K562 (cell line): ENCODE measurements around the gene FXYD4. TPM values are rescaled to one million over a fixed set of nuclear protein-coding genes. Genes with fewer than 3 reads are reported as not detected.

Source experiments
- CBX1 ChIP-seq: sonication (generic); IDR thresholded peaks from 2 replicates; pipeline ENCODE4 v1.6.1; 2016; ENCODE audit warnings: antibody characterized with exemption, low read depth, mild to moderate bottlenecking
- CBX2 ChIP-seq: fragments of 200-600 bp; sonication (generic); IDR thresholded peaks from one replicate; pipeline ENCODE4 v1.6.1; 2012; ENCODE audit warnings: mild to moderate bottlenecking, low read length, inconsistent platforms; ENCODE audit not compliant: insufficient read depth, poor library complexity, severe bottlenecking
- MGA ChIP-seq: fragments of 450-650 bp; IDR thresholded peaks from 2 replicates; pipeline ENCODE4 v1.6.1; 2016; ENCODE audit warnings: mild to moderate bottlenecking, moderate library complexity
- NKRF ChIP-seq: fragments of 450-650 bp; IDR thresholded peaks from 2 replicates; pipeline ENCODE4 v1.6.1; 2016; ENCODE audit warnings: borderline replicate concordance
- RAD51 ChIP-seq: fragments of 450-650 bp; IDR thresholded peaks from 2 replicates; pipeline ENCODE4 v1.7.1; 2016; ENCODE audit warnings: low read depth, mild to moderate bottlenecking, borderline replicate concordance
- STAG1 ChIP-seq: sonication (generic); formaldehyde crosslinking; IDR thresholded peaks from 2 replicates; pipeline ENCODE4 v1.5.0; 2020; ENCODE audit warnings: missing genetic modification reagents, borderline replicate concordance
- THRB ChIP-seq: fragments of 450-650 bp; formaldehyde crosslinking; conservative IDR thresholded peaks from 2 replicates; pipeline ENCODE4 v1.4.0; 2022; ENCODE audit warnings: mild to moderate bottlenecking, missing genetic modification characterization
- ZBTB43 ChIP-seq: sonication (generic); formaldehyde crosslinking; IDR thresholded peaks from 2 replicates; pipeline ENCODE4 v1.8.0; 2023; ENCODE audit warnings: mild to moderate bottlenecking, missing genetic modification reagents
- polyA plus RNA-seq, 8 experiments: library from polyadenylated mRNA; depleted of rRNA in 4 of 8; stranded (reverse) in 5 of 8; unstranded in 3 of 8; fragments of >200 nt; fragmentation: Nextera tagmentation in 2 of 8; fragmentation: Illumina TruSeq in 1 of 8; extraction: Ambion mirVana in 2 of 8; extraction: Trizol in 1 of 8; gene quantifications; 2 replicates each; pipeline versions ENCODE4 v1.2.1 to v1.2.3, GENCODE V29; 2011 to 2014; ENCODE audit warnings: inconsistent platforms in 1 of 8, missing spikeins in 1 of 8
- total RNA-seq, 7 experiments: library from RNA; depleted of rRNA in 6 of 7; stranded (reverse); fragments of >200 nt in 6 of 7; fragmentation: Illumina TruSeq in 2 of 7; extraction: Trizol in 2 of 7; gene quantifications; 2 replicates each; pipeline versions ENCODE4 v1.2.1 to v1.2.3, GENCODE V29; 2011 to 2021; ENCODE audit warnings: low replicate concordance in 1 of 7
- TF ChIP-seq, protein P1 (sequence below): fragments of 250-450 bp; sonication (Bioruptor Pico); IDR thresholded peaks from 2 replicates; pipeline ENCODE4 v1.5.0; 2020; ENCODE audit warnings: mild to moderate bottlenecking

Gene FXYD4
- total and polyA plus RNA-seq, 9 of the 15 experiments (the other 6 are each of a cell fraction or from before 2014, with no cell fraction given): not detected

DNA sequence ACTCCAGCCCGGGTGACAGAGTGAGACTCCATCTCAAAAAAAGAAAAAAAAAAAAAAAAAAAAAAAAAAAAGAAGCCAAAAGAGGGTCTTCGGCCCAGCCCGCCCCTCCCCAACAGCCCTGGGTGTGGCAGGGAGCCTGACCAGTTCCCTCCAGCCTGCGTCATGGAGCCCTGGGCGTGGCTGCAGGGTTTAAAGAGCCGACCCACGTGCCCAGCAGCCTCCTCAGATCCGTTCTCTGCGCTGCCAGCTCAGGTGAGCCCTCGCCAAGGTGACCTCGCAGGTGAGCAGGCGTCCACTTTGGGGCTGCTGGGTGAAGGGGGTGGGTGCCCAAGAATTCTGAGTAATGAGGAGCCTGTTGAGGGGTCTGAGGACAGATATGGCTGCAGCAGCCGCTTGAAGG lies at the start of gene FXYD4 (continued):
- TF ChIP-seq CBX2 (no peak), NKRF (peak; percentile 57; the same call in 1 of the 2 replicates), CBX1 (no peak), MGA (peak; percentile 78), STAG1 (CRISPR knock-in tag) (no peak), THRB (CRISPR knock-in tag) (no peak), RAD51 (0 out of 2 replicates have a peak, but pooled peaks have one; percentile 46), ZBTB43 (no peak)
- TF ChIP-seq, protein P1, sequence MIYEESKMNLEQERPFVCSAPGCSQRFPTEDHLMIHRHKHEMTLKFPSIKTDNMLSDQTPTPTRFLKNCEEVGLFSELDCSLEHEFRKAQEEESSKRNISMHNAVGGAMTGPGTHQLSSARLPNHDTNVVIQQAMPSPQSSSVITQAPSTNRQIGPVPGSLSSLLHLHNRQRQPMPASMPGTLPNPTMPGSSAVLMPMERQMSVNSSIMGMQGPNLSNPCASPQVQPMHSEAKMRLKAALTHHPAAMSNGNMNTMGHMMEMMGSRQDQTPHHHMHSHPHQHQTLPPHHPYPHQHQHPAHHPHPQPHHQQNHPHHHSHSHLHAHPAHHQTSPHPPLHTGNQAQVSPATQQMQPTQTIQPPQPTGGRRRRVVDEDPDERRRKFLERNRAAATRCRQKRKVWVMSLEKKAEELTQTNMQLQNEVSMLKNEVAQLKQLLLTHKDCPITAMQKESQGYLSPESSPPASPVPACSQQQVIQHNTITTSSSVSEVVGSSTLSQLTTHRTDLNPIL (CRISPR knock-in tag): no peak
